ENCODE results near the gene PUS10.
A peak's percentile ranks its signal among the peaks of the same experiment; 100 is the strongest.
"Not testable (repeated sequence)": the region's sequence is repeated elsewhere in the genome, so short reads cannot be mapped to it uniquely, and the experiment has no call there.

PUS10 gene

GRCh38 chr2:61045999-61046398, 27.9 kb upstream of the PUS10 start:
- TF ChIP-seq CTCF (IDR thresholded peaks at IDR 0.05; ENCODE audit: unreplicated experiment in 3 of 3): no peak
- Mint-ChIP-seq H3K4me3 (no peak overlapping the region), H3K9me3 (no peaks in the 10 kb centered on the region), H3K27ac (peak overlapping the region; percentile 3 to 17 (median 9)), H3K4me1 (peaks cover 5% of the 10 kb centered on the region), H3K27me3 (ENCODE audit: low read depth) (no peaks in the 10 kb centered on the region), H3K36me3 (ENCODE audit: low read depth) (peaks cover 52% of the 10 kb centered on the region)

- H3K4me1 Mint-ChIP-seq: peaks cover 5% of the 10 kb centered on the region
- H3K36me3 Mint-ChIP-seq (ENCODE audit: low read depth): peaks cover 51% of the 10 kb centered on the region
- no peaks in the 10 kb centered on the region for H3K27me3 Mint-ChIP-seq (ENCODE audit: low read depth)
- no peaks in the 10 kb centered on the region for H3K9me3 Mint-ChIP-seq
- H3K27ac Mint-ChIP-seq: peak overlapping the region in 1 of 3 experiments; percentile 3
- TF ChIP-seq CTCF (IDR thresholded peaks at IDR 0.05; ENCODE audit: unreplicated experiment in 3 of 3): no peak
- no peak overlapping the region for H3K4me3 Mint-ChIP-seq
These were observed 27.2 kb upstream of the PUS10 start for GRCh38 chr2:61045226-61045625.

- no peaks in the 10 kb centered on the region for H3K9me3 Mint-ChIP-seq
- H3K4me1 Mint-ChIP-seq: peaks cover 5% of the 10 kb centered on the region
- no peak for TF ChIP-seq CTCF (IDR thresholded peaks at IDR 0.05; ENCODE audit: unreplicated experiment in 3 of 3)
- H3K4me3 Mint-ChIP-seq: no peak overlapping the region
- H3K27me3 Mint-ChIP-seq (ENCODE audit: low read depth): no peaks in the 10 kb centered on the region
- H3K36me3 Mint-ChIP-seq (ENCODE audit: low read depth): peaks cover 56% of the 10 kb centered on the region
- H3K27ac Mint-ChIP-seq: no peak overlapping the region
These were observed 26.6 kb upstream of the PUS10 start for GRCh38 chr2:61044636-61045035.

- Mint-ChIP-seq H3K27ac (no peak overlapping the region), H3K9me3 (peaks cover 16% of the 10 kb centered on the region), H3K4me1 (peaks cover 5% of the 10 kb centered on the region), H3K27me3 (ENCODE audit: low read depth) (no peaks in the 10 kb centered on the region), H3K4me3 (no peak overlapping the region), H3K36me3 (ENCODE audit: low read depth) (peaks cover 62% of the 10 kb centered on the region)
- TF ChIP-seq CTCF (IDR thresholded peaks at IDR 0.05; ENCODE audit: unreplicated experiment in 3 of 3): no peak
These were observed 24.8 kb upstream of the PUS10 start for GRCh38 chr2:61042807-61043206.

GRCh38 chr2:61036643-61037042, 18.6 kb upstream of the PUS10 start:
- not testable (repeated sequence) for H3K4me1 Mint-ChIP-seq; H3K27me3 Mint-ChIP-seq (ENCODE audit: low read depth); H3K4me3 Mint-ChIP-seq; H3K27ac Mint-ChIP-seq
- Mint-ChIP-seq H3K36me3 (ENCODE audit: low read depth) (peaks cover 94% of the 10 kb centered on the region), H3K9me3 (peaks cover 66% of the 10 kb centered on the region)

- peaks cover 68% of the 10 kb centered on the region for H3K9me3 Mint-ChIP-seq
- not testable (repeated sequence) for H3K27me3 Mint-ChIP-seq (ENCODE audit: low read depth); H3K4me1 Mint-ChIP-seq; H3K27ac Mint-ChIP-seq; H3K4me3 Mint-ChIP-seq
- H3K36me3 Mint-ChIP-seq (ENCODE audit: low read depth): peaks cover 96% of the 10 kb centered on the region
These were observed 16.5 kb upstream of the PUS10 start for GRCh38 chr2:61034592-61034991.

GRCh38 chr2:61029533-61029932, 11.5 kb upstream of the PUS10 start:
- Mint-ChIP-seq H3K27ac (no peak overlapping the region), H3K9me3 (peaks cover 34% of the 10 kb centered on the region), H3K4me1 (no peaks in the 10 kb centered on the region), H3K27me3 (ENCODE audit: low read depth) (no peaks in the 10 kb centered on the region), H3K36me3 (ENCODE audit: low read depth) (peaks cover 83% of the 10 kb centered on the region), H3K4me3 (no peak overlapping the region)
- TF ChIP-seq CTCF (IDR thresholded peaks at IDR 0.05; ENCODE audit: unreplicated experiment in 3 of 3): no peak
